Small intestine (tissue), 7 donors: ENCODE results near the gene SESTD1. TPM values are rescaled to one million over a fixed set of nuclear protein-coding genes. Genes with fewer than 3 reads are reported as not detected.
A peak's percentile ranks its signal among the peaks of the same experiment; 100 is the strongest.

Experiments used
- DNase-seq, 2 donors: peaks; one replicate each; pipeline versions ENCODE4 v3.0.0 to v3.0.0-alpha.2; 2013
- FAIRE-seq: peaks from 2 replicates; lab custom pipeline; 2012; peaks lifted over from hg19 to GRCh38; lab: Jason Lieb, UNC
- H3K27ac ChIP-seq, 3 donors: one replicate each; pipeline ENCODE4 v1.5.1; 2013; ENCODE audit warnings: low read length in 2 of 3, mild to moderate bottlenecking in 2 of 3, control low read depth in 1 of 3, inconsistent platforms in 1 of 3, low read depth in 1 of 3, moderate library complexity in 1 of 3
- H3K27me3 ChIP-seq, 3 donors: one replicate each; pipeline ENCODE4 v1.6.1; 2013; ENCODE audit warnings: low read length in 3 of 3, inconsistent platforms in 1 of 3; ENCODE audit not compliant: control insufficient read depth in 3 of 3, insufficient read depth in 3 of 3
- H3K36me3 ChIP-seq, 3 donors: one replicate each; pipeline ENCODE4 v1.6.1; 2013; ENCODE audit warnings: low read length in 3 of 3, inconsistent platforms in 1 of 3, low read depth in 1 of 3, mild to moderate bottlenecking in 1 of 3, moderate library complexity in 1 of 3; ENCODE audit not compliant: control insufficient read depth in 3 of 3, insufficient read depth in 2 of 3
- H3K4me1 ChIP-seq, 3 donors: one replicate each; pipeline ENCODE4 v1.6.1; 2013; ENCODE audit warnings: low read length in 2 of 3, inconsistent platforms in 1 of 3, low read depth in 1 of 3, mild to moderate bottlenecking in 1 of 3, moderate library complexity in 1 of 3; ENCODE audit not compliant: control insufficient read depth in 3 of 3, insufficient read depth in 2 of 3
- H3K4me3 ChIP-seq, 3 donors: one replicate each; pipeline ENCODE4 v1.5.1; 2013; ENCODE audit warnings: low read length in 3 of 3, control low read depth in 1 of 3, inconsistent platforms in 1 of 3, low read depth in 1 of 3, mild to moderate bottlenecking in 1 of 3, moderate library complexity in 1 of 3
- H3K9me3 ChIP-seq, 2 donors: one replicate each; pipeline ENCODE4 v1.6.1; 2013; ENCODE audit warnings: low read depth in 1 of 2, low read length in 1 of 2; ENCODE audit not compliant: control insufficient read depth in 2 of 2, insufficient read depth in 1 of 2
- WGBS, 3 donors: extraction: QIAGEN DNeasy Blood & Tissue Kit; methylation state at CpG; one replicate each; pipeline ENCODE4 v1.1.7; 2013; 5-methylcytosine and 5-hydroxymethylcytosine counted together
- polyA plus RNA-seq, 4 donors: library from polyadenylated mRNA; stranded (reverse) in 3 of 4; unstranded in 1 of 4; fragments of 200-250 nt in 3 of 4; fragments of 120-200 nt in 1 of 4; gene quantifications; one replicate each; pipeline versions ENCODE4 v1.2.1 to v1.2.3, GENCODE V29; 2013
- donor health status: healthy with polysubstance abuse.
- donor health status: control.
- donor health status: control.
- donor health status: Bipolar disorder and iron deficiency.
- donor health status: healthy.

SESTD1 gene
- polyA plus RNA-seq, 4 donors, result 10.9 to 33.2 (median 14.6) TPM

DNA sequence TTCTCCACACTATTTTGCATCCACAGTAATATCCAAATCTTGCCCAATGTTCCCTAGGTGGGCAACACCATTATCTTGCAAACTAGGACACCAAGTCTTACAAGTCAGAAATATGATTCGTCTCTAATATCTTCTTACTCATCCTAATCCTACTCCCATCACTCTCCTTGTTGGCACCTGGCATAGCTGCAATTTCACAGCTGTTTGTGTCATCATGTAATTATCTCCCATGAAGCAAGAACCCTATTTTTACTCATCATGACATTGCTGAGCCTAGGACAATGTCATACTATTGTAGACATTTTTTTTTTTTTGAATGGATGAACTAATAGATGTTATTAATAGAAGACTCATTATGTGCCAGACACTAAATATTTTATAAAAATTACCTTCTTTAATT, 123.4 kb downstream of the SESTD1 start:
- WGBS, 3 donors, result 49 to 97% (median 94%) methylated on average over 1 of the region's 1 CpG
- no peaks in the 10 kb centered on the region for H3K9me3 ChIP-seq

DNA sequence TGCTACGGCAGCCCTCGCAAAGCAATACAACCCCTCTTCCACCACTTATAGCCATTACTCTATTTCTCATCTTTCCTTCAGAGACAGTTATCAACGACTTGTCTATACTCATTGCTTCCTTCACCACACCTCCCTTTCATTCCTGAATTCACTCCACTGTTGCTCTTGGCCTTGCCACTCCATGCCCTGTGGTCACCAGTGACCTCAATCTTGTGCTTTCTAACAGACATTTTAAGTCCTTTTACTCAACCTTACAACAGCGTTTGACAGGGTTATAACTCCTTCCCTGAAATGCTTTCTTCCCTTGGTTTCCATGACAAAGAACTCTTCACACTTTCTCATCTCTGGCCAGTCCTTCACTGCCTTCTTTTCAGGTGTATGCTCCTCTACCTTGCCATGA, 124.1 kb downstream of the SESTD1 start:
- Histone ChIP-seq H3K4me3 (no peak overlapping the region), H3K27ac (no peak overlapping the region), H3K36me3 (peaks cover 0 to 12% (median 5%) of the 10 kb centered on the region in 3 donors), H3K4me1 (no peaks in the 10 kb centered on the region), H3K9me3 (no peaks in the 10 kb centered on the region), H3K27me3 (no peaks in the 10 kb centered on the region)
- DNase-seq (no peak), FAIRE-seq (no peak)
- 92 to 94% (median 93%) methylated on average over 4 of the region's 4 CpGs for WGBS, 3 donors

More for the DNA sequence above, 123.4 kb downstream of the SESTD1 start:
- H3K27me3 ChIP-seq, result no peaks in the 10 kb centered on the region
- H3K27ac ChIP-seq, result no peak overlapping the region
- no peaks in the 10 kb centered on the region for H3K4me1 ChIP-seq
- H3K36me3 ChIP-seq, result peaks cover 2 to 12% (median 7%) of the 10 kb centered on the region in 3 donors
- DNase-seq (no peak), FAIRE-seq (no peak)
- no peak overlapping the region for H3K4me3 ChIP-seq

DNA sequence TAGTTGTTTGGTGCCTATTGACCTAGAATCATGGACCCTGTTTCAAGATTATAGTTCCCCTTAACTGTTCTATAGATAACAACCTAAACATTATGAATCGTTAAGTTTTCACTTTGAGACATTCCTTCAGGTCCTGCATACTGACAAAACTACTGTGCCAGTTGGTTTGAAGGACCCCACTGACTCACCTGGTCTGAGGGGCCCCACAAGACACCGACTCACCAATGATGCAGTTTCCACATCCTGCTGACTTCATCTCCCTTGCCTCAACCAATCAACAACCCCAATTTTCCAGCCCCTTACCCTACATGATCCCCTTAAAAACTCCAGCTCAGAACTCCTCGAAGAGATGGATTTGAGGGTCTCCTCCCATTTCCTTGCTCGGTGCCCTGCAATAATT, 125.1 kb downstream of the SESTD1 start:
- no peaks in the 10 kb centered on the region for H3K9me3 ChIP-seq
- H3K27ac ChIP-seq, result no peak overlapping the region
- DNase-seq (no peak), FAIRE-seq (no peak)
- no peaks in the 10 kb centered on the region for H3K4me1 ChIP-seq
- WGBS, 3 donors, result 79 to 85% (median 83%) methylated on average over 4 of the region's 4 CpGs
- no peak overlapping the region for H3K4me3 ChIP-seq
- no peaks in the 10 kb centered on the region for H3K27me3 ChIP-seq
- H3K36me3 ChIP-seq, result peaks cover 0 to 12% (median 5%) of the 10 kb centered on the region in 3 donors

DNA sequence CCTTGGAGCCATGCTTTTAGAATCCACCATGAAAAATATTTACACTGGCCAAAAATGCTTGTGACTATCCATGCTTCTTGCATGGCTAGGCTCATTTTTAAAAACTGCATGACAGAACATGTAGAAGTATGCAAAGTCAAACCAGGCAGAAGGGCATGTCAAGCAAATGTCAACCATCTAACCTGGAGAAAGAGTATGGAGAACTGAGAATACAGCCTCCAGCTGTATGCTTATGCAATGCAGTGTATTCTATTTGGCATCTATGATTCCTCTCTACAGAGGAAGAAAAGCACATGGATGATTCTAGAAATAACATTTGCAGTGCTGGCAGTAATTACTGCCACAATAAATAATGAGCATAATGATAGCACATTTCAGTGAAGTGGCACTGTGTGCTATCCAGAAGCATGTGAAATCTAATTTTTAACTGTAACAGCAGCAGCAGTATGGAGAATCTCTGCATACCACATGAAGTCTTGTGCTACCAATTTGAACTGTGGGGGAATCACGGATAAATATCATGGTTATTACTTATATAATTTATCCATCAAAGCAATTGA, 127.4 kb downstream of the SESTD1 start:
- Histone ChIP-seq H3K4me3 (no peak overlapping the region), H3K27ac (no peak overlapping the region), H3K27me3 (no peaks in the 10 kb centered on the region), H3K9me3 (no peaks in the 10 kb centered on the region), H3K36me3 (peaks cover 0 to 7% (median 5%) of the 10 kb centered on the region in 3 donors), H3K4me1 (no peaks in the 10 kb centered on the region)
- 74 to 91% (median 89%) methylated on average over 1 of the region's 1 CpG for WGBS, 3 donors
- no peak for DNase-seq
- FAIRE-seq, result no peak

DNA sequence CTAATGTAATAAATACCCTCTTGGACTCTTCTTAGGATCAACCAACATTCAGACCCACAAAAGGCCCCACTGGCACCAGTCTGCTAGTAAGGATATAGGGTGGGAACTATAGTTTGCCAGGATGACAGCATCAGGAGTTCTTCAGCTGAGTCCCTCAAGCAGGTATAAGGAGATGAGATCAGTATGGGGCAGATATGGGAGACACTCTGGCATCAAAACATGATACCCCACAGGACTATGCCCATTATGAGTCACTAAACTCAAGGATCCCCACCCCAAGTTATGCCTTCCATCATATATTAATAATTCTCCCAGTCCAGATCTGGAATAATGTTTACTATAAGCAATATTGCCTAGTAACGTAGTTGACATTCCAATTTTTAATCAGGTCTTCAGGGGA, 131.6 kb downstream of the SESTD1 start:
- DNase-seq (peak in 1 of 2 donors; percentile 6), FAIRE-seq (no peak)
- no peaks in the 10 kb centered on the region for H3K4me1 ChIP-seq
- no peaks in the 10 kb centered on the region for H3K9me3 ChIP-seq
- no peak overlapping the region for H3K4me3 ChIP-seq
- H3K27me3 ChIP-seq, result no peaks in the 10 kb centered on the region
- H3K36me3 ChIP-seq, result peaks cover 0 to 3% (median 2%) of the 10 kb centered on the region in 3 donors
- 75 to 90% (median 82%) methylated on average over 1 of the region's 1 CpG for WGBS, 3 donors
- H3K27ac ChIP-seq, result no peak overlapping the region

DNA sequence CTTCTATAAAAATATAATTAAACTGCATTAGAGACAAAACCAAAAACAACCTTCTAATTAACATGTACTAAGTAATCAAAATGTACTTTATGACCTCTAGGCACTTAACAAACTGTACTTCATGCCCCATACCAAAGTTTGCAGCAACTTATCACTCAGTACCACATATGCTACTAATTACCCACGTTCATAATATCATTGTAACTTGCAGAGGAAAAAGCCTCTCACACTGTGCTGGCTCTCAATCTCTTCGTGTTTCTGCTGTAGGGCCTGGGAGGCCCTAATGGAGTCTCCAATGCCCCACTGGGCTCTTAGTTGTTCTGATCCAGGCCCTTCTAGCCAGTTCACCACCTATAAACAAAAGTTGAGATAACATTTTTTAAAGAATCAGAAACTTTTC, 132.6 kb downstream of the SESTD1 start:
- Histone ChIP-seq H3K9me3 (no peaks in the 10 kb centered on the region), H3K4me3 (no peak overlapping the region), H3K27me3 (no peaks in the 10 kb centered on the region), H3K27ac (no peak overlapping the region), H3K36me3 (peaks cover 0 to 2% (median 0%) of the 10 kb centered on the region in 3 donors), H3K4me1 (no peaks in the 10 kb centered on the region)
- DNase-seq (peak in 1 of 2 donors; percentile 4), FAIRE-seq (no peak)
- WGBS, 3 donors, result 19 to 47% (median 41%) methylated on average over 2 of the region's 2 CpGs

DNA sequence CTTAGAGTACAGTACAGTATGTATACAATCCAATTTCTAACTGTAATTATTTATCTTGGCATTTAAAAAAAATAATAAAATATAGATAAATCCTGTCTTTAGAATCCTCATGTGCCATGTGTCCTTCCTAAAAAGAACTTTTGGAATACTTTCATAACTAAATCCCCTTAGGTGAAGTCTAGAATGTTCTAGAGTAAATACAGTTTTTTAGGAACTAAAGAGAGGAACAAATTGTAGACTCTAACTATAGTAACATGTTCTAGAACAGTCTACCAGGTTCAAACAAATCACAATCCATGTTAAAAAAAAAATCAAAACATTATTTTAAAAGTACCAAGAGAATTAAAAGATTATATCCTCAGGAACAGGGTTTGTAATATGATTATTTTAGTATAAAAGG, 134.1 kb downstream of the SESTD1 start:
- FAIRE-seq (no peak), DNase-seq (no peak)
- Histone ChIP-seq H3K27ac (no peak overlapping the region), H3K4me3 (no peak overlapping the region), H3K36me3 (peaks cover 0 to 2% (median 0%) of the 10 kb centered on the region in 3 donors), H3K4me1 (no peaks in the 10 kb centered on the region), H3K27me3 (no peaks in the 10 kb centered on the region), H3K9me3 (no peaks in the 10 kb centered on the region)

DNA sequence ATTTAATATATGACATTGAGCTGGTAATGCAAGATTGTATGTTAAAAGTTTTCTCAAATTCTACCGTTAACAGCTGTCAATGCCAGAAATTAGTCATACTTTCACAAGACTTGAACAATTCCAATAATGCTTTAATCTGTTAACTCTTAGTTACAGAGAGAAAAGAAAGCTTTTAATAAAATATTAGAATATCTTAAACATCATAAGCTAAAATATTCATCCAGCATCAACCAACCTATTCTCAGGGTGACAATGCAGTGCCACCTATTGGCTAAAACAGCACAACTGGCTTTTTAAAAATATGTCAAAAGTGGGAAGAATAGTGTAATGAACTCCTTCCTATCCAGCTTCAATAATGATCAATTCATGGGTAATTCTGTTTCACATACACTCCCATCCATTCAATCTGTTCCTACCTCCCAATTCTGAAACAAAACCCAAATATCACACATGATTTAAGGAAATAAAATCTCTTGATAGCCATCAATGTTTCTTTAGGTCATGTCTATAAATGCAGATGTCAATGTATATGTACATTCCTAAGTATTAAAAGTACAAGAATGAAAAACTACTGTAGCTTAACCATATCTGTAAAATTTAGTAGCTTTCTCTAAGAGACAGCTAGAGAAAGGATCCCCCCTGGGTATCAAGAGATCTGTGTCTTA, 134.9 kb downstream of the SESTD1 start:
- Histone ChIP-seq H3K9me3 (no peaks in the 10 kb centered on the region), H3K27me3 (no peaks in the 10 kb centered on the region), H3K36me3 (peaks cover 0 to 2% (median 0%) of the 10 kb centered on the region in 3 donors), H3K4me3 (no peak overlapping the region), H3K27ac (no peak overlapping the region), H3K4me1 (no peaks in the 10 kb centered on the region)
- 75 to 79% (median 78%) methylated on average over 1 of the region's 1 CpG for WGBS, 3 donors
- DNase-seq (peak; percentile 11 to 18), FAIRE-seq (no peak)
